ENCODE data around the gene GNAL. TPM values are rescaled to one million over a fixed set of nuclear protein-coding genes. Genes with fewer than 3 reads are reported as not detected.

GNAL gene
- total RNA-seq, 1 experiment from 2014 or later, result 0.06 TPM

- no peaks in the 10 kb centered on the region for H3K9me3 ChIP-seq (ENCODE audit: low read depth, low read length, poor library complexity, severe bottlenecking)
- no peaks in the 10 kb centered on the region for H3K4me1 ChIP-seq (ENCODE audit: insufficient read depth, low read length, poor library complexity, severe bottlenecking)
- ChIA-PET CTCF (no interaction called here), POLR2A (ENCODE audit: low non-redundant PET) (no interaction called here)
- no peak for DNase-seq (ENCODE audit: low spot score)
- BruUV-seq (replicated peaks), result no TSS peak
- no peaks in the 10 kb centered on the region for H3K27me3 ChIP-seq (replicated peaks; ENCODE audit: insufficient read depth, low read depth, low read length, poor library complexity)
- TF ChIP-seq CTCF (conservative IDR thresholded peaks at IDR 0.05; ENCODE audit: low read depth, low read length) (no peak), EZH2 (IDR thresholded peaks at IDR 0.05; ENCODE audit: borderline replicate concordance, low read depth, low read length, poor library complexity, severe bottlenecking) (no peak)
- no peak overlapping the region for H3K4me3 ChIP-seq (ENCODE audit: low read depth, low read length, poor library complexity, severe bottlenecking)
- intact Hi-C loops (cut with micrococcal nuclease; ENCODE audit: unreplicated experiment), result no loop called here
- H3K27ac ChIP-seq (ENCODE audit: low read depth, low read length, poor library complexity, severe bottlenecking), result no peak overlapping the region
- H3K36me3 ChIP-seq (ENCODE audit: insufficient read depth, low read length, poor library complexity, severe bottlenecking), result no peaks in the 10 kb centered on the region
Observed at GRCh38 chr18:11865071-11865470, 176.0 kb downstream of the GNAL start.

DNA sequence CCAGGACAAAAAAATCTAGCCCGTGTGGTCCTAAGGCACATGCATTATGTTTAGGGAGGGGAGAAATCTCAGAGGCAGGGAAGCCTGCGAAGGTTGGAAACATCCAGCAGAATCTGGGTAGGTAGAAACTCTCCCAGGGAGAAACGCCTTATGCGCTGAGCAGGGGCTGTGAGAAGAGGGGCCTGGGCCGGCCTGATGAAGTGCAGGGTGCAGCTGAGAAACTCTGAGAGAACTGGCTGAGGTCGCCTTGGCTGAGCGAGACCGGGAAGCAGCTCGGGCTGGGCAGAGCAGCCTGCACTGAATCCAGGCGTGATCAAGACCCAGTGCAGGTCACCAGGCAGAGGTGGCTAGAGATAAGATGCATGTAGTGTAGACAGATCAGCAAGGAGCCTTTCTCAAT is 177.3 kb downstream of the GNAL start:
- Histone ChIP-seq H3K27me3 (replicated peaks; ENCODE audit: insufficient read depth, low read depth, low read length, poor library complexity) (peaks cover 5% of the 10 kb centered on the region), H3K36me3 (ENCODE audit: insufficient read depth, low read length, poor library complexity, severe bottlenecking) (no peaks in the 10 kb centered on the region), H3K27ac (ENCODE audit: low read depth, low read length, poor library complexity, severe bottlenecking) (no peak overlapping the region), H3K4me3 (ENCODE audit: low read depth, low read length, poor library complexity, severe bottlenecking) (no peak overlapping the region), H3K9me3 (ENCODE audit: low read depth, low read length, poor library complexity, severe bottlenecking) (no peaks in the 10 kb centered on the region), H3K4me1 (ENCODE audit: insufficient read depth, low read length, poor library complexity, severe bottlenecking) (no peaks in the 10 kb centered on the region)
- BruUV-seq (replicated peaks), result no TSS peak
- TF ChIP-seq EZH2 (IDR thresholded peaks at IDR 0.05; ENCODE audit: borderline replicate concordance, low read depth, low read length, poor library complexity, severe bottlenecking) (no peak), CTCF (conservative IDR thresholded peaks at IDR 0.05; ENCODE audit: low read depth, low read length) (no peak)
- no peak for DNase-seq (ENCODE audit: low spot score)
- intact Hi-C loops (cut with micrococcal nuclease; ENCODE audit: unreplicated experiment), result no loop called here
- CTCF ChIA-PET, result no interaction called here
- POLR2A ChIA-PET (ENCODE audit: low non-redundant PET), result no interaction called here

DNA sequence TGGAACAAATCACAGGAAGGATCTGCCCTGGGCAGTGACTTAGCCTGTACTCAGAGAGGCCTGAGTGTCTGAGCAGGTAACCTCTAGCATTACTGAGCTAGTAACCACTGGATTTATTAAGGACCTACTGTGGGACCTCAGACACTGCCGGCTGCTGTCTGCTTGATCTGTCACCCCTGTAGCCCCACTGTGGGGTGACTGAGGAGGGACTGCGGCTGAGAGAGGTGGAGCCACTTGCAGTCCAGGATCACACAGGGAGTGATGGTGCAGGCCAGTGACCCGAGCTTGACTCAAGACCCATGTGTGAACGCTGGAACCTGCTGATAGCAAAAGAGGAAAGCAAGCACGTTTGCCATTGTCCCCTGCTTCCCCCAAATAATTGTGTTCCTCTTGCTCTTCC is 177.7 kb downstream of the GNAL start:
- TF ChIP-seq CTCF (conservative IDR thresholded peaks at IDR 0.05; ENCODE audit: low read depth, low read length) (no peak), EZH2 (IDR thresholded peaks at IDR 0.05; ENCODE audit: borderline replicate concordance, low read depth, low read length, poor library complexity, severe bottlenecking) (no peak)
- DNase-seq (ENCODE audit: low spot score), result no peak
- Histone ChIP-seq H3K4me3 (ENCODE audit: low read depth, low read length, poor library complexity, severe bottlenecking) (no peak overlapping the region), H3K27ac (ENCODE audit: low read depth, low read length, poor library complexity, severe bottlenecking) (no peak overlapping the region), H3K4me1 (ENCODE audit: insufficient read depth, low read length, poor library complexity, severe bottlenecking) (no peaks in the 10 kb centered on the region), H3K36me3 (ENCODE audit: insufficient read depth, low read length, poor library complexity, severe bottlenecking) (no peaks in the 10 kb centered on the region), H3K9me3 (ENCODE audit: low read depth, low read length, poor library complexity, severe bottlenecking) (no peaks in the 10 kb centered on the region), H3K27me3 (replicated peaks; ENCODE audit: insufficient read depth, low read depth, low read length, poor library complexity) (peaks cover 10% of the 10 kb centered on the region)
- ChIA-PET POLR2A (ENCODE audit: low non-redundant PET) (no interaction called here), CTCF (no interaction called here)
- BruUV-seq (replicated peaks), result no TSS peak
- intact Hi-C loops (cut with micrococcal nuclease; ENCODE audit: unreplicated experiment), result no loop called here

All from A673 (cell line).